Endothelial cell of umbilical vein (primary cell): ENCODE data around the gene LRRC73. TPM values are rescaled to one million over a fixed set of nuclear protein-coding genes. Genes with fewer than 3 reads are reported as not detected.

Source experiments
- BruUV-seq: library from RNA; stranded (reverse); fragments of 400-500 nt; replicated peaks from 2 replicates; lab custom pipeline; 2021; lab: Mats Ljungman, UMichigan
- CTCF ChIA-PET: fragments of 300-600, 350-600 bp; sonication (Branson Sonifier 250); formaldehyde crosslinking; loops from one replicate; lab custom pipeline; 2021; ENCODE audit warnings: antibody characterized with exemption, inconsistent platforms; lab: Charles Lee
- POLR2A ChIA-PET: fragments of 300-600, 350-600 bp; sonication (Branson Sonifier 250); formaldehyde crosslinking; loops from one replicate; lab custom pipeline; 2021; ENCODE audit warnings: antibody characterized with exemption, inconsistent platforms; lab: Charles Lee
- DNase-seq: peaks from one replicate; pipeline ENCODE4 v3.0.0-alpha.2; 2011; ENCODE audit warnings: low read depth, low spot score
- FAIRE-seq: peaks from 2 replicates; lab custom pipeline; 2011; peaks lifted over from hg19 to GRCh38; lab: Jason Lieb, UNC
- H2AFZ ChIP-seq: 2 replicates; pipeline ENCODE4 v1.6.0; 2012; ENCODE audit warnings: low read depth, low read length, control low read depth, inconsistent platforms
- H3K27ac ChIP-seq: 2 replicates; pipeline ENCODE4 v1.5.1; 2011; ENCODE audit warnings: low read depth, mild to moderate bottlenecking, control low read depth, low read length, moderate library complexity; ENCODE audit not compliant: insufficient read depth
- H3K27me3 ChIP-seq, 2 experiments: 2 replicates each; pipeline versions ENCODE4 v1.6.0 to v1.6.1; 2011; ENCODE audit warnings: low read length in 2 of 2, mixed read lengths in 1 of 2; ENCODE audit not compliant: control insufficient read depth in 2 of 2, insufficient read depth in 2 of 2
- H3K36me3 ChIP-seq, 2 experiments: 2 replicates in 1 of 2; 3 replicates in 1 of 2; pipeline ENCODE4 v1.5.1; 2011; ENCODE audit warnings: low read length in 2 of 2, mild to moderate bottlenecking in 1 of 2, moderate library complexity in 1 of 2; ENCODE audit not compliant: control insufficient read depth in 2 of 2, insufficient read depth in 2 of 2; ENCODE audit errors: extremely low read depth in 1 of 2
- H3K4me1 ChIP-seq: 3 replicates; pipeline ENCODE4 v1.5.1; 2011; ENCODE audit warnings: mild to moderate bottlenecking, low read length; ENCODE audit not compliant: control insufficient read depth, insufficient read depth; ENCODE audit errors: extremely low read depth
- H3K4me2 ChIP-seq: 2 replicates; pipeline ENCODE4 v1.6.1; 2011; ENCODE audit warnings: low read length, control low read depth, mixed read lengths; ENCODE audit not compliant: insufficient read depth
- H3K4me3 ChIP-seq, 3 experiments: fragments of 200-600 bp in 1 of 3; sonication (generic), shearing (Covaris generic) in 1 of 3; replicated peaks in 1 of 3; 2 replicates each; pipeline ENCODE4 v1.5.1; 2011 to 2016; ENCODE audit warnings: control low read depth in 3 of 3, low read length in 3 of 3, mild to moderate bottlenecking in 2 of 3, inconsistent platforms in 1 of 3, low read depth in 1 of 3, moderate library complexity in 1 of 3; ENCODE audit not compliant: insufficient read depth in 1 of 3
- H3K79me2 ChIP-seq: 2 replicates; pipeline ENCODE4 v1.6.0; 2012; ENCODE audit warnings: low read length, inconsistent platforms; ENCODE audit not compliant: control insufficient read depth, insufficient read depth
- H3K9ac ChIP-seq: replicated peaks from 2 replicates; pipeline ENCODE3; 2011; ENCODE audit warnings: low read length, control low read depth; ENCODE audit not compliant: insufficient read depth; ENCODE audit errors: extremely low read depth
- H3K9me1 ChIP-seq: replicated peaks from 3 replicates; pipeline ENCODE4 v1.6.0; 2011; ENCODE audit warnings: mild to moderate bottlenecking, low read length; ENCODE audit not compliant: control insufficient read depth, insufficient read depth; ENCODE audit errors: extremely low read depth
- H3K9me3 ChIP-seq: replicated peaks from 2 replicates; pipeline ENCODE4 v1.5.1; 2012; ENCODE audit warnings: low read length, inconsistent platforms; ENCODE audit not compliant: control insufficient read depth, insufficient read depth
- H4K20me1 ChIP-seq: replicated peaks from 2 replicates; pipeline ENCODE3; 2011; ENCODE audit warnings: mild to moderate bottlenecking, low read length; ENCODE audit not compliant: control insufficient read depth, insufficient read depth; ENCODE audit errors: extremely low read depth
- CTCF ChIP-seq, 2 donors: IDR thresholded peaks; 1 replicate in 1 of 2; 2 replicates in 1 of 2; pipeline ENCODE4 v1.5.1; 2011; ENCODE audit warnings: low read length in 2 of 2, mild to moderate bottlenecking in 2 of 2, moderate library complexity in 2 of 2, control low read depth in 1 of 2, inconsistent platforms in 1 of 2, low read depth in 1 of 2; ENCODE audit not compliant: insufficient read depth in 1 of 2; ENCODE audit errors: extremely low read depth in 1 of 2
- EZH2 ChIP-seq: IDR thresholded peaks from 2 replicates; pipeline ENCODE4 v1.6.1; 2012; ENCODE audit warnings: borderline replicate concordance, low read depth, mild to moderate bottlenecking, moderate library complexity, low read length, inconsistent platforms; ENCODE audit not compliant: severe bottlenecking
- FOS ChIP-seq: IDR thresholded peaks from 2 replicates; pipeline ENCODE4 v1.6.1; 2011; ENCODE audit warnings: mild to moderate bottlenecking, low read length, moderate library complexity, borderline replicate concordance; ENCODE audit not compliant: insufficient read depth
- GATA2 ChIP-seq: IDR thresholded peaks from 2 replicates; pipeline ENCODE4 v1.7.0; 2011; ENCODE audit warnings: low read depth, mild to moderate bottlenecking, moderate library complexity, mixed read lengths, low read length; ENCODE audit not compliant: insufficient read length, insufficient read depth
- JUN ChIP-seq: IDR thresholded peaks from 2 replicates; pipeline ENCODE4 v1.6.1; 2011; ENCODE audit warnings: borderline replicate concordance, low read depth; ENCODE audit not compliant: insufficient read length, insufficient read depth
- MAX ChIP-seq: IDR thresholded peaks from 2 replicates; pipeline ENCODE4 v1.6.1; 2011; ENCODE audit not compliant: insufficient read depth, insufficient read length
- MYC ChIP-seq: IDR thresholded peaks from one replicate; pipeline ENCODE4 v1.6.1; 2011; ENCODE audit warnings: mild to moderate bottlenecking, low read depth, low read length
- POLR2A ChIP-seq: IDR thresholded peaks from 2 replicates; pipeline ENCODE4 v1.6.1; 2012; ENCODE audit warnings: low read depth, mild to moderate bottlenecking, control low read depth, low read length
- POLR2AphosphoS5 ChIP-seq: IDR thresholded peaks from 2 replicates; pipeline ENCODE4 v1.6.1; 2012; ENCODE audit warnings: low read depth, mild to moderate bottlenecking, control low read depth, low read length, moderate library complexity; ENCODE audit not compliant: insufficient read depth
- dilution Hi-C: fragments of 300-500 bp; cut with MboI; formaldehyde crosslinking; loops from one replicate; pipeline ENCODE4 v1.15.0; 2019; ENCODE audit warnings: low sequenced_read_pairs; ENCODE audit not compliant: extremely low pct_ligation_motif_present
- intact Hi-C: fragments of 100-400 bp; cut with micrococcal nuclease; formaldehyde crosslinking; loops from one replicate; pipeline ENCODE4 v1.10.0; 2022
- polyA plus RNA-seq, 4 experiments: library from polyadenylated mRNA; depleted of rRNA in 3 of 4; stranded (reverse) in 3 of 4; unstranded in 1 of 4; fragments of >200 nt; gene quantifications; 2 replicates each; pipeline versions ENCODE4 v1.2.1 to v1.2.3, GENCODE V29; 2011 to 2012; ENCODE audit warnings: missing spikeins in 1 of 4
- total RNA-seq: library from RNA; stranded (reverse); gene quantifications from 2 replicates; pipeline ENCODE4 v1.2.3, GENCODE V29; 2021

LRRC73 gene
- total and polyA plus RNA-seq, 2 donors (not counting 3 experiments of a cell fraction or from before 2014, with no cell fraction given) = 0.11 to 0.58 TPM

GRCh38 chr6:43520097-43520496 is 10.0 kb upstream of the LRRC73 start:
- intact Hi-C loops = no loop called here
- Histone ChIP-seq H3K79me2 (peaks cover 40% of the 10 kb centered on the region), H3K9ac (no peak overlapping the region), H3K4me3 (no peak overlapping the region), H3K36me3 (peaks cover 10 to 48% of the 10 kb centered on the region in 2 experiments), H3K9me3 (no peaks in the 10 kb centered on the region), H3K27ac (no peak overlapping the region), H3K27me3 (no peaks in the 10 kb centered on the region), H3K4me1 (peaks cover 17% of the 10 kb centered on the region), H3K9me1 (no peaks in the 10 kb centered on the region), H3K4me2 (no peak overlapping the region), H4K20me1 (no peaks in the 10 kb centered on the region), H2AFZ (no peak overlapping the region)
- BruUV-seq = no TSS peak
- TF ChIP-seq CTCF (IDR thresholded peaks at IDR 0.05; ENCODE audit: extremely low read depth in 1 of 2, insufficient read depth in 1 of 2, low read depth in 1 of 2, low read length in 2 of 2) (no peak), MAX (no peak), GATA2 (no peak), EZH2 (no peak), POLR2AphosphoS5 (no peak), POLR2A (no peak), MYC (no peak), JUN (no peak), FOS (no peak)
- POLR2A ChIA-PET = no interaction called here
- FAIRE-seq (no peak), DNase-seq (no peak)
- dilution Hi-C loops = no loop called here
- CTCF ChIA-PET = no interaction called here
